Retina (tissue), 1 donor: ENCODE results near the gene TMEM185B.
"Not testable (repeated sequence)": the region's sequence is repeated elsewhere in the genome, so short reads cannot be mapped to it uniquely, and the experiment has no call there.

Experiments used
- DNase-seq: peaks from one replicate; pipeline ENCODE4 v3.0.0-alpha.2; 2016

Gene TMEM185B

GRCh38 chr2:120204945-120205670 lies 18.1 kb downstream of the TMEM185B start:
- no peak for DNase-seq

- DNase-seq = no peak
These were observed 18.8 kb downstream of the TMEM185B start for GRCh38 chr2:120204417-120204816.

- DNase-seq = no peak
These were observed 19.2 kb downstream of the TMEM185B start for GRCh38 chr2:120204022-120204405.

GRCh38 chr2:120203251-120204021 lies 19.8 kb downstream of the TMEM185B start:
- no peak for DNase-seq

GRCh38 chr2:120199817-120200459 lies 23.3 kb downstream of the TMEM185B start:
- DNase-seq = not testable (repeated sequence)

GRCh38 chr2:120195553-120195952 lies 27.6 kb downstream of the TMEM185B start:
- DNase-seq = no peak

GRCh38 chr2:120192280-120192679 lies 30.9 kb downstream of the TMEM185B start:
- DNase-seq = no peak

- no peak for DNase-seq
These were observed 34.0 kb downstream of the TMEM185B start for GRCh38 chr2:120189189-120189588.

- no peak for DNase-seq
These were observed 41.1 kb downstream of the TMEM185B start for GRCh38 chr2:120182019-120182560.

- peak; percentile 30 for DNase-seq
These were observed 43.1 kb downstream of the TMEM185B start for GRCh38 chr2:120180066-120180465.

GRCh38 chr2:120179396-120179795 lies 43.8 kb downstream of the TMEM185B start:
- no peak for DNase-seq

- DNase-seq = no peak
These were observed 45.2 kb downstream of the TMEM185B start for GRCh38 chr2:120177973-120178372.

GRCh38 chr2:120177001-120177621 lies 46.1 kb downstream of the TMEM185B start:
- no peak for DNase-seq

- DNase-seq = no peak
These were observed 46.7 kb downstream of the TMEM185B start for GRCh38 chr2:120176526-120176925.

GRCh38 chr2:120174963-120175581 lies 48.1 kb downstream of the TMEM185B start:
- peak; percentile 56 for DNase-seq
